GM18526 (cell line): ENCODE measurements around the gene GABRA6.

Source experiments
- POLR2A ChIP-seq: IDR thresholded peaks from 3 replicates; pipeline ENCODE4 v1.6.1; 2011; ENCODE audit not compliant: insufficient read length; ENCODE audit errors: extremely low read depth

Gene GABRA6

DNA sequence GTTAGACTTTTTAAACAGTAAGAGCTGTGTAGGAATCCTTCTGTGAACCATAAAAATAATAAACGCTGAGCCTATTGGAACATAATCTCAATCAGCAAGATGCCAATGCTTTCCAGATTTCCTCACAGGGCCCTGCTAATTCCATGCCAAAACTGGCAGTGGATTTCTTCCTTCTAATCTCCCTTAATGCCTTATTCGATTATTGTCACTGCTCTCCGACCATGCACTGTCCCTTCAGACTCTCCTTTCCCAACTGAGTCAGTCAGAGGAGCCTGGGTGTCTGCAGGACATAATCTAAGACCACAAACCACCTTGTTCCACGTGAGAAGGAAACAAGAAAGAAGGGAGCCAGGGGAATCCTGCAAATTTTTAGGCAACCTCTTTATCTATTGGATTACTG lies at the start of gene GABRA6:
Gene GABRA6, plus strand, starts transcription at position 261 of the 400 bp plus-strand sequence. CDS start 269 bp downstream, outside the sequence.
- no peak for TF ChIP-seq POLR2A

DNA sequence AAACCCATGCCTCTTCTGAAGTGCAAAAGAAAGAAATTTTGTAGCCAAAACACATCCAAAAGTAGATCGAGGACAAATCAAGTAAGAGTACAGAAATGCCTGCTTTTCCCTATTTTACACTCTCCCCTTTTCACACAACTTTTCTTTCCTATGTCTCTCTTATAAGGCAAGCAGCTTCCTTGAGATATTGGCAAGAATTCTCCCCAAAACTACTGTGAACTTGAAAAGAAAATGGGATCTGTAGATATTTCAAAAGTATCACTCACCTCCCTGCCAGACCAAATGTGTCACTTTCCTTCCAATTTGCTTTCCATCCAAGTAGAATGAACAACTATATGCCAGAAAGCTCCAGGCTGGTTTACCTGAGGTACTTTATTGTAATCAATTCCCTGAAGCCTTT lies 47.9 kb upstream of the GABRA6 start:
- TF ChIP-seq POLR2A, result no peak

DNA sequence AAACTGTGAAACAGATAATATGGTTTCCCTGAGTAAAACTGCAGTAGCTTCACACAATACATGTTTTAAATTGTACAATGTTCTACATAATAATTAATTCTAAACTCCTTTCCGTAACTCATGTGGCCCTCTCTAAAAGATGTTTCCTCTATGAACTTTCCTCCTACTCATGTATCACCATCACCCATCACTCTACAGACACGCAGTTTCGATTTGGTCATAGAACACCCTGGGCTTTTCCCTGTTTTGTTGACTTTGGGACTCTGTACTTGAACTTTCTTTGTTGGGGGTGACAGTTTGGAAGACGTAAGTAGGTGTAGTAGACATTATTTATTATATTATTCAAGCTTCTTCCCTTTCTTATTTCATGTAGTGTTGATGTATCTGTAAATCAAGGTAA lies 44.1 kb upstream of the GABRA6 start:
- TF ChIP-seq POLR2A, result no peak

DNA sequence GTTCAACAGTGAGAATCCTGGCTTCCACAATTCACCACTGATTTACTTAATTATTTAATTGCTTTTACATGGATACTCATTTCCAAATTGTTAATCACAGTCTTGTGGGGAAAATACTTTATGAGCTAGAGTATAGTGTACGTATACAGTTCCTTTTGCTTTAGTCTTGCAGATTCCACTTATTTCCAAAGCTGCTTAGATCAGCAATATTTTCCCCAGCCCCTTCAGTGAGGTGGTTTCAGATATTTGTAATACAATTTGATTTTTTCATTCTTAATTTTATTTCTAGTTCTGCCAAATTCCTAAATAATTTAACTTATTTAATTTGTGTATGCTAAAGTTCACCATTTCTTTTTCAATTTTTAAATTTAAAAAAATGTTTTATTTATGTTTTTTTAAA lies 40.3 kb upstream of the GABRA6 start:
- no peak for TF ChIP-seq POLR2A

DNA sequence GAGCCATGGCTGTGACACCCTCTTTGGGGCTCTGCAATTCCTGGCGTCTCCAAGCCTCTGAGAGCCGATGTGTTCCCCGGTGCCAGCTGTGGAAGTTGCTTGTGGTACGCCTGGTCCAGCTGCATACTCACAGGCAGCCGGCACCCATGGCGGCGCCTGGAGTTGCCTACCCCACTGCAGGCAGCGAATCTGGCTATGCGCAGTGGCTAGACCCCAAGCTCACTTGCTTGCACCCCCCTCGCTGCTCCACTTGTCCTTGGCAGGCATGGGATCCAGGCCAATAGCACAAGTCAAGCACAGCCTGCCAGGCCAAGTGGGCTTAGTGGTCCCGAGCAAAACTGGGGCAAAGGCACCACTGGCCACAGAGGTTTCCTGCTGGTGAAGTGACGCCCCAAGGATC lies 24.7 kb upstream of the GABRA6 start:
- no peak for TF ChIP-seq POLR2A

DNA sequence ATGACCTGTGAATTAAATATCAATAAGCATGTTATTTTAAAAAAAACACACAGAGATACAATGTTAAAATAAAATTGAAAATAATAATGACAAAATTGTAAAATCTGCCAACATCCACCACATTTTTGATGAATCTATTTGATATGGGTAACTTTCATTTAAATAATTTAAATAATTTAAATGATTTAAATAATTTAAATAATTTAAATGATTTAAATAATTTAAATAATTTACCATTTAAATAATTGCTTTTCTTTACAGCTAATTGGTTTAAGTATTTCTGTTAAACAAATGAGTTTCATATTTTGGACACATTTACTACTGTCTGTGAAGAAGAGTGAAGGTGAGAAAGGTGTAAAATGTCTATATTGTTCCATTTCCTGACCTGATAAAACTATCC lies 22.1 kb upstream of the GABRA6 start:
- TF ChIP-seq POLR2A, result no peak

DNA sequence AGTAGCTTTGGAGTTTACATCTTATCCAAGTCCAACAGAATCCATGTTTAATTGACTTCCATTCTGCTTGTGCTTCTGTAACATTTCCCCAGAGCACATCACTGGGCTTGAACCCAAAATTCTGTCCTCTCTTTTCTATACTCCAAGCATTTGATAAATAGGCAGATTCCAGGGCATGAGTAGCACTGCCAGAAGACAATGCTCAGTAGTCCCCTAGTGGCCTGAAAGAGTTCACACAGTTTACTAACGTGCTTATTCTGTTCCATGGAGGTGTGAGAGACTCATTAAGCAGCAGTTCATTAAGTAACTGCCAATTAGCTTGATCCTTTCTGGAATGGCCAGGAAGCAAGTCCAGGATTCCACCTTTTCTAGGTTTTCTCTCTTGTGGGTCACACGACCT lies 9.4 kb upstream of the GABRA6 start:
- TF ChIP-seq POLR2A, result no peak

DNA sequence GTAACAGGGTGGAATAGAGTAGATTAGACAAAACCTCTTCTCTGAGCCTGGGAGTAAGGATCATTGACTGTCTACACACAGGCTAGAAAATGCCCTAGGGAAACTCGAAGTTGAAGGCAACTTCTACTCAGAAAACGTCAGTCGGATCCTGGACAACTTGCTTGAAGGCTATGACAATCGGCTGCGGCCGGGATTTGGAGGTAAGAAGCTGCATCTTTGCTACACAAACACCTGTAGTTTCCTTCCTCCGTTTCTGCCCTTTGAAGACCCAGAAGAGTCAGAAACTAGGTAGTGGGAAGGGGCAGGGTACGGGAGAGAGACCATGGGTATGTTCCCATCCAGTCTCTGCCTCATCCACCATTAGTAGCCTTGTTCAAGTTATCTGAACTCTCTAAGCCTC lies 628 bp downstream of the GABRA6 start:
- no peak for TF ChIP-seq POLR2A

DNA sequence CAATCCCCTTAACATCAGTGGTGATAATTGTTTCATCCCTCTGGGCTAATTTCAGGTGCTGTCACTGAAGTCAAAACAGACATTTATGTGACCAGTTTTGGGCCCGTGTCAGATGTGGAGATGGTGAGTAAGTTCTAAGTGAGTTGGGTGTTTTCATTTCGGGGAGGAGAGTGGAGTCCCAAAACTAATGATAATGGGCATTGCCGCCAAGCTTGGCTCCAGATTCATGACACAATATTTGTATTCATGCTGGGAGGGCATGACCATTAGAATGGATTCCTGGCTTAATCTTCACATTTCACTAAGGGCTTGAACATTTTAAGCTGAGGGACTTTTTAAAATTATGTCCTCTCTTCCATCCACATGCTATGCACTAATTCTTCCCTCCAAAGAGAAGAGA lies 1.4 kb downstream of the GABRA6 start:
- TF ChIP-seq POLR2A, result no peak

DNA sequence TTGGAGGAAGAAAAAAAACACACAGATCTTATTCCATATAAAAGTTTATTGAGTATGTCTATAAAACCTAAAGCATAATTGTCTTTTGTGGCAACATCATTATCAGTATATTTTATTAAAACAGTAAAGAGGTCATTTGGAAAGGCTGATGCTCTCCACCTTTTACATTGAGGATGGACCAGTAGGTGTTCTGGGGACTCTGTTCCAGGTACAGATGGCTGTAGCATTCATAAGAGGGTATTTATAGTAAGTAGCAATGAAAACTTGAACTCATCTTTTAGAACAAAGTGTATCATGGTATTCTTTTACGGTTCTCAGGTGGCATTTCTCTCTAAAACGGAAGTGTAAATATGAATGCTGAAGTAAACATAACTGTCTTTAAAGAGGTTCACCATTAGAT lies 1.8 kb downstream of the GABRA6 start:
- no peak for TF ChIP-seq POLR2A

DNA sequence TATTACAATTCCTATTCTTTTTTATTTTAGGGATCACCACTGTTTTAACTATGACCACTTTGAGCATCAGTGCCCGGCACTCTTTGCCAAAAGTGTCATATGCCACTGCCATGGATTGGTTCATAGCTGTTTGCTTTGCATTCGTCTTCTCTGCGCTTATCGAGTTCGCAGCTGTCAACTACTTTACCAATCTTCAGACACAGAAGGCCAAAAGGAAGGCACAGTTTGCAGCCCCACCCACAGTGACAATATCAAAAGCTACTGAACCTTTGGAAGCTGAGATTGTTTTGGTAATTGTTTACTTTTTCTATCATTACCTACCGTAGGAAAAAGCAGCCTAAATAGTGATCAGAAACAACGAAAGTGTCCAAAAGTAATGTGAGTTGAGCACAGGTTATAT lies 6.4 kb downstream of the GABRA6 start:
- TF ChIP-seq POLR2A, result no peak

DNA sequence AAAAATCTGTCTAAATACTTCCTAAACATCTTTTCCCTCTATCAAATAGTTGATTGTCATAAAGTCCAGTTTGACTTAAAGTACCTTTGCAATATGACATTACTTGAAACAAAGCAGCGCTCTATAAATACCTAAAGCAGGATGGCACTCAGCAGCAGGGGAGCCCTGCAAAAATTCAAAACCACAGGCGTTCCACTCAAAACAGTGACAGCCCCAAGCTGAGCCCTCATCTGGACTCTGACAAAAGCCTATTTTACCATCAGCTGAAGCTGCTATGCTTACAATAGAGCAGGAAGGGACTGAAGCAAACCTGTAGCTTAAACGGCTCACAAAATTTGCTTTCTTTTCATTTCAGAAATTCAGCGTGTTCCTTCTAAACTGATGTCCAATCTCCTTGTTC lies 11.5 kb downstream of the GABRA6 start:
- no peak for TF ChIP-seq POLR2A

DNA sequence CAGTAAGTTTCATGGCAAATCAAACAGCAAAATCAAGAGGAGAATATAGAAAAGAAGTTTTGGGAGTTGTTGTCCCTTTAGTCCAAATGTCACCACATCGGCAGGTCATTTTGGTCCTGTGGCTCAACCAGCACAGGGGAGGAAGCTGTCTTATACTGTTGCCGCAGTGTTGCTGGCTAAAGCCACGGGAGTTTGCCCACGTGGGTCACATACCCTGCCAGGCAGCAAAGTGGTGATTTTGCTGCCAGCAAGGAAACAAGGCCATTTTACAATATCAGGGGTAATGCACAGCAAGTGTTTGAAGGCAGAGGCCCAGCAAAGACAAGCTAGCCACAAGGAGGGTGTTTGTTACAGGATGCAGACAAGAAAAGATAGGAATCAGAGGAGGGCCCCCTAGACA lies 14.5 kb downstream of the GABRA6 start:
- TF ChIP-seq POLR2A, result no peak

DNA sequence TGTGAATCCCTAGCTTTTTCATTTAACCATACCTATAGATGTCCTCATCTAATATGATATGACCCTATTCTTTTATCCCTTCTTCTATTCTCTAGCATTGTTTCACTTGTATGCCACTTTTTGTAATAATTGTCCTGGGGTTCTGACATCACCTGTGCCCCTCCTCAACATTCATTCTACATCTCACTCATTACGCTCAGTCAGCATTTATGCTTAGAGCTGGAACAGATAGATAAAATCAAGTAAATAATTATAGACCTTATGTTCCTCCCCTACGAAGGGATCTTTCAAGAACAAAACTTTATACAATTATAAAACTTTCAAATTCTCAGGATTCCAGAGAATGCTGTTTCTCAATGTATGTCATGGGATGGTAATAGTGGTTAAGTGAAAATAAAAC lies 18.0 kb downstream of the GABRA6 start:
- no peak for TF ChIP-seq POLR2A

DNA sequence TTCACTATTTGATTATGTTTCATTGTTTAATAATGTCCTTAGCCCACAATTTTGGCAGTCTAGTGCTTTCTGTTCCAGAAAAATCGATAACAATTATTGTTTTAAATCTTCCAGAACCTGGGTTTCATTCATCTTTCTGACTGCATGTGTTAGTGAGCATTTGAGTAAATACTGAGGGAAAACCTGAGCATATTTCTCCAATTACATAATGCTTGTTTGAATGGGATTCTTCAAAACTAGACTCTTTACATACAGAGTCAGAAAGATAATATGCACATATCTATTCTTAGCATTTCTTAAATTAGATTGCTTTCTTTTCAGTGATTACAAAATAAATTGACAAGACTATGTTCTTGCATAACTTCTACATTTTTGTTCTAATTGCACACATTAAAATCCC lies 21.9 kb downstream of the GABRA6 start:
- no peak for TF ChIP-seq POLR2A

DNA sequence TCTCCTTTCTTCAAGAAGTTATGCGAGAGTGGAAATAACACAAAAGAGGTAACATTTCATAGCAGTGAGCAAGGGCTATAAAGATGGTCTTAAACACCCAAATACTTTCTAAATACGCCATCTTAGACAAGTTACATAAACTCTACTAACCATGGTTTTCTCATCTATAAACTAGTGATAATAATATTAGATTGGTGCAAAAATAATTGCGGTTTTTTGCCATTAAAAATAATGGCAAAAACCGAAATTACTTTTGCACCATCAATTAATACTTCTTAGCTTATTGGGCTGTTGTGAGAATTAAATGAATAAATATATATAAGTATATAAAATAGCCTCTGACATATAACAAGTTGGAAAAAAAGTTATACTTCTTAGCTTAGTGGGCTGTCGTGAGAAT lies 23.7 kb downstream of the GABRA6 start:
- TF ChIP-seq POLR2A, result no peak

DNA sequence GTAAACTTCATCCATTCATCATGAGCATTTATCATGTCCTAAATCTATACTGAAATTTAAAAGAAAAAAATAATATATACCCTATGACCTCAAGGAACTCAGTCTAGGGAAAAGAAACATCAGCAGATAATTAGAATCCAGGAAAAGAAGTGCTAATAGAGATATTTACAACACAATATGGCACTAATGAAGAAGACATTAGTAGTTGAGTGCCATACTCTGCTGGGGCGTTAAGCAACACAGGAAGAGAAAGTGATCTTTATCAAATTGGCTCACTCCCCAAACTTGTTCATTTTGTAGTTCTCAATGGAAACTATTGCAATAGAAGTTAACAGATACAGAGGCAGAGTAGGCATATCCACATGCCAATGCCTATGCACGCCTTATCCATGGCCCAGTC lies 27.5 kb downstream of the GABRA6 start:
- no peak for TF ChIP-seq POLR2A

DNA sequence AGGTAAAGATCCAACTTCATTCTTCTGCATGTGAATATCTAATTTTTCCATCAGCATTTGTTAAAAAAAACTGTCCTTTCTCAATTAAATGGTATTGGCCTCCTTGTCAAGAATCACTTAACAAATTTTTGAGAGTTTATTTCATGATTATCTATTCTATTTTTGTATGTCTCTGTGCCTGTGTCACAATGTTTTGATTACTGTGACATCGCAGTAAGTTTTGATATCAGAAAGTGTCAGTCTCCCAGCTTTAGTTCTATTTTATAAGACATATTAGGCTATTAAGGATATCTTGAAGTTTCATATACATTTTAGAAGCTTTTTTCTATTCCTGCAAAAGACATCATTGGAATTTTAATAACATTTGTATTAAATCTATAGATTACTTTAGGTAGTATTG lies 33.6 kb downstream of the GABRA6 start:
- TF ChIP-seq POLR2A, result no peak

DNA sequence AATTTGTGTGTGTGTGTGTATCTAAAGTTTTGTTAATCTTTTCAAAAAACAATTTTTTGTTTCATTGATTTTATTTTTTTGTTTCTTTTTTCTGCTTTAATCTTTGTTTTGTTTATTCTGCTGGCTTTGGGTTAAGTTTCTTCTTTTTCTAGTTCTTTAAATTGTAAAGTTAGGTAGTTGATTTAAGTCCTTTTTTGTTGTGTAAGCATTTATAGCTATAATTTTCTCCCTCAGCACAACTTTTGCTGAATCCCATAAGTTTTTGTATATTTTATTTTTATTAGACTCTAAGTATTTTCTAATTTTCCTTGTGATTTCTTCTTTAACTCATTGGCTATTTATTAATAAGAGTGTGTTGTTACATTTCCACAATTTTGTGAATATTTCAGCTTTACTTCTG lies 34.9 kb downstream of the GABRA6 start:
- no peak for TF ChIP-seq POLR2A

DNA sequence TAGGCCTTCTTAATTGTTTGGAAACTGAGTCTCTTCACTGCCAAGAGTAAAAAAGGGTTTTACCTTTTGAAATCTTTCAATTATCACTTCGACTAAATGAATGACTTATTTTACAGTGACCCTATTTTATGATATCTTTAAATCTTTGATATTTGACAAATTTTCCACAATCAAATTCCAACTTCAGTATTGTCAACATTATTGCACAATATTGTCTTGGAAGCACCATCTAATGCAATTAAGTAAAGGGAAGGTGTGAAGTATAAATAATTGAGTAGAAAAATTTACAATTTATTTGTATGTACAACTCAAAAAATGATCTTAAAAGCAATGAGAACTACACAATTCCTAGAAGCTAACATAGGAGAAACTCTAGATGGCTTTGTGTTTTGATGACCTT lies 49.2 kb downstream of the GABRA6 start:
- no peak for TF ChIP-seq POLR2A
